ENCODE results near the gene GMDS. TPM values are rescaled to one million over a fixed set of nuclear protein-coding genes. Genes with fewer than 3 reads are reported as not detected.
A peak's percentile ranks its signal among the peaks of the same experiment; 100 is the strongest.

GMDS gene
- polyA plus RNA-seq, 1 of the 3 experiments (the other 2 are of a cell fraction), result 12.3 TPM

DNA sequence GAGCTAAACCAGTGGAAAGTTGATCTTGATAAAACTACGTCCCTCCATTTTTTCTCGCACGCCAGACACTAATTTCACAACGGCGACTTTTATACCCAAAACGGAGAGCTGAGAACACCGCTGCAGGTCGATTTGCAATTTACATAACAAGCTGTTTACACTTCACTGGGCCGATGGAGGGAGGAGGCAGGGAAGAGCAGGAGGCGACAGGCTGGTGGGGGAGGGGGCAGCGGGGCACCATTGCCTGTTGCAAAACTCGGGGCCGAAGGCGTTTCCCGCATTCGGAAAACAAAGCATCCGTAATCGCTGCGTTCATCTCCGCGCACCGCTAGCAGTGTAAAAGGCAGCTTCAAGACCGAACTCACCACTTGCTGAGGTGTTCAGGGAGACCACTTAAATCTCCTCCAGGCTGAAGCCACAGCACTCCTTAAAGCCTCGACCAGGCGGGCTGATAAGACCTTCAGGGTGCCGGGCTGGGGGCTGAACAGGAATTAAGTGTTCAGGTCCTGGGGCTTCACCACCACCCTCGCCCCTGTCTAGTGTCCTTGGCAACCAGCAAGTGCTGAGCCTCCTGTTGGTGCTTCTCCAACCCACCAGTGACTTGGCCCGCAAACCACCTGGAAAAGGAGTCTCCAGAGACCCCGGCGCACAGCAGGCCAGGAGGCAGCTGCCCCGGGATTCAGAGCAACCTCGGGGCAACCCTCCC is 637.7 kb downstream of the GMDS start:
- H3K4me2 ChIP-seq, result no peak overlapping the region
- no peak overlapping the region for H3K4me3 ChIP-seq (ENCODE audit: low read depth in 2 of 2, low read length in 1 of 2)
- peaks cover 6% of the 10 kb centered on the region for H3F3A ChIP-seq (replicated peaks; ENCODE audit: insufficient read depth)
- H3K9me3 ChIP-seq, result no peaks in the 10 kb centered on the region
- no peak for TF ChIP-seq MAX (IDR thresholded peaks at IDR 0.05; ENCODE audit: low read depth)
- no peak for TF ChIP-seq POLR2AphosphoS5 (IDR thresholded peaks at IDR 0.05; ENCODE audit: low read depth, low read length)
- no peak for TF ChIP-seq MEF2A (IDR thresholded peaks at IDR 0.05; ENCODE audit: borderline replicate concordance, low read depth)
- TF ChIP-seq GATA2 (CRISPR knock-in tag; IDR thresholded peaks at IDR 0.05), result no peak
- peaks cover 0 to 2% of the 10 kb centered on the region in 2 experiments for H3K36me3 ChIP-seq (replicated peaks in 1 of 2; ENCODE audit: control insufficient read depth in 1 of 2, insufficient read depth in 2 of 2, low read length in 1 of 2)
- whole genome bisulfite sequencing (ENCODE audit: low lambda C conversion rate), result 92% methylated on average over 28 of the region's 32 CpGs
- no peak overlapping the region for H3K9ac ChIP-seq
- H3K9me2 ChIP-seq, result no peaks in the 10 kb centered on the region
- H3K4me1 ChIP-seq (ENCODE audit: control insufficient read depth in 1 of 2, insufficient read depth in 2 of 2, low read depth in 1 of 2, low read length in 1 of 2), result peaks cover 0 to 8% of the 10 kb centered on the region in 2 experiments; a peak in 1 of 4 replicates
- H3K79me2 ChIP-seq (ENCODE audit: insufficient read depth), result peaks cover 20% of the 10 kb centered on the region
- peaks cover 9% of the 10 kb centered on the region; the same call in 1 of the 2 replicates for H4K20me1 ChIP-seq (ENCODE audit: insufficient read depth)
- no peak overlapping the region for H2AFZ ChIP-seq (ENCODE audit: low read depth)
- DNase-seq, result no peak
- ChIA-PET CTCF (interaction anchor here (0.6 to 4.6 kb wide), 8 partner anchors 11 to 842 kb away, joined by 3 to 60 read pairs (median 8); no protein-coding TSS in a partner anchor), POLR2A (no interaction called here)
- no peak overlapping the region for H3K27ac ChIP-seq (ENCODE audit: low read depth in 2 of 2, low read length in 1 of 2)
- H3K27me3 ChIP-seq (ENCODE audit: insufficient read depth), result no peaks in the 10 kb centered on the region

DNA sequence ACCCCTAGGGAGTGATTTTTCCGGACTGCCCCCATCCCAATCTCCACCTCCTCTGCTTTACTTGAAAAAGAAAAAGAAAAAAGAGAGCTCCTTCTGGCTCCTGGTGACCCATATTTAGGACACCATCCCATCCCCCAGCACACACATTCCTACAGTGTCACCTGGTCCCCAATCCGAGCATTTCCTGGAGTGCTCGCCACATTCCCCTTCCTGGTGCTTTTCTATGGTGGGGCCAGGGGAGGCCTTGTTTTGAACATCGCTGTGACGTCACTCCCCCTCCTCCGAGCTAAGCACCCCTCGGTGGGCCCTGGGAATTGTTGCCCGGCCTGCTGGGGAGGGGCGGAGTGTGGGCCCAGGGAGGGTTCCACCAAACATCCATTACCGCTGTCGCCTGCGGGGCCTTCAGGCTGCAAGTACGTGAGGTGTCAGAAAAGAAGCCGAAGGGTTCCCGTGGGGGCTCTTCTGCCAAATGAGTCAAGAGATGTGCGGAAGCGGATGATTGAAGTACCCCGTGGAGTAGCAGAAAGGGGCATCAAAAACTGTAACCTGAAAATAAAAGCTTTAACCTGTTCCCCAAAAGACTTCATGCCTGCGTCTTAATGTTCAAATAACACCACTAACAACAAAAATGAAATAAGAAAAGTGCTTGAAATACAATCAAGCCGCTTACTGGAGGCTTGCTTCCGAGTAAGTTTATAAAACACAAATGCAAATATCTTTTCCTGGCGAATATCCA is 638.5 kb downstream of the GMDS start:
- peak; percentile 31 for DNase-seq
- Histone ChIP-seq H3F3A (replicated peaks; ENCODE audit: insufficient read depth) (peaks cover under 1% of the 10 kb centered on the region), H3K9me3 (no peaks in the 10 kb centered on the region), H3K27ac (ENCODE audit: low read depth in 2 of 2, low read length in 1 of 2) (no peak overlapping the region), H2AFZ (ENCODE audit: low read depth) (no peak overlapping the region), H3K4me3 (ENCODE audit: low read depth in 2 of 2, low read length in 1 of 2) (no peak overlapping the region), H3K36me3 (replicated peaks in 1 of 2; ENCODE audit: control insufficient read depth in 1 of 2, insufficient read depth in 2 of 2, low read length in 1 of 2) (no peaks in the 10 kb centered on the region), H3K4me2 (no peak overlapping the region), H3K9ac (no peak overlapping the region), H3K27me3 (ENCODE audit: insufficient read depth) (no peaks in the 10 kb centered on the region), H3K4me1 (ENCODE audit: control insufficient read depth in 1 of 2, insufficient read depth in 2 of 2, low read depth in 1 of 2, low read length in 1 of 2) (peaks cover 0 to 8% of the 10 kb centered on the region in 2 experiments; a peak in 1 of 4 replicates), H3K9me2 (no peaks in the 10 kb centered on the region), H4K20me1 (ENCODE audit: insufficient read depth) (peaks cover 2% of the 10 kb centered on the region; the same call in 1 of the 2 replicates), H3K79me2 (ENCODE audit: insufficient read depth) (peaks cover 13% of the 10 kb centered on the region)
- ChIA-PET CTCF (interaction anchor here (0.6 to 4.6 kb wide), 11 partner anchors 8 to 842 kb away, joined by 3 to 60 read pairs (median 5); no protein-coding TSS in a partner anchor), POLR2A (no interaction called here)
- TF ChIP-seq ELF1 (IDR thresholded peaks at IDR 0.05) (no peak), FOXJ3 (CRISPR knock-in tag; IDR thresholded peaks at IDR 0.05) (no peak), GABPA (IDR thresholded peaks at IDR 0.05; ENCODE audit: low read depth) (no peak), FOXM1 (IDR thresholded peaks at IDR 0.05; ENCODE audit: low read depth) (no peak), RAD21 (IDR thresholded peaks at IDR 0.05; ENCODE audit: low read length) (no peak), RFX5 (IDR thresholded peaks at IDR 0.05; ENCODE audit: low read length) (no peak), EP300 (IDR thresholded peaks at IDR 0.05; ENCODE audit: borderline replicate concordance in 1 of 2, low read depth in 1 of 2, low read length in 1 of 2) (no peak)
- 96% methylated on average over 20 of the region's 22 CpGs for WGBS (ENCODE audit: low lambda C conversion rate)

Measured in SK-N-SH (cell line).